ENCODE results near the gene APOL6.
"Not testable (repeated sequence)": the region's sequence is repeated elsewhere in the genome, so short reads cannot be mapped to it uniquely, and the experiment has no call there.

The APOL6 gene

GRCh38 chr22:35662914-35663313 is 14.7 kb downstream of the APOL6 start:
- H3K9me3 ChIP-seq (ENCODE audit: control insufficient read depth, insufficient read depth, low read depth, low read length): no peaks in the 10 kb centered on the region
- no peak overlapping the region for H3K4me3 ChIP-seq (ENCODE audit: low read depth, low read length)
- H3K27ac ChIP-seq (ENCODE audit: extremely low read depth, low read depth, low read length): no peak overlapping the region

GRCh38 chr22:35663371-35663770 is 15.1 kb downstream of the APOL6 start:
- Histone ChIP-seq H3K9me3 (ENCODE audit: control insufficient read depth, insufficient read depth, low read depth, low read length) (no peaks in the 10 kb centered on the region), H3K4me3 (ENCODE audit: low read depth, low read length) (no peak overlapping the region), H3K36me3 (ENCODE audit: control insufficient read depth in 2 of 2, insufficient read depth in 1 of 2, low read length in 2 of 2) (no peaks in the 10 kb centered on the region), H3K4me1 (ENCODE audit: control insufficient read depth, insufficient read depth, low read length) (no peaks in the 10 kb centered on the region), H3K27ac (ENCODE audit: extremely low read depth, low read depth, low read length) (no peak overlapping the region)
- no peak for TF ChIP-seq ZNF747 (tag by site-specific recombination; IDR thresholded peaks at IDR 0.05)
- TF ChIP-seq ZNF792 (tag by site-specific recombination; IDR thresholded peaks at IDR 0.05): no peak
- TF ChIP-seq ZNF658 (tag by site-specific recombination; IDR thresholded peaks at IDR 0.05): no peak
- TF ChIP-seq ZBTB21 (tag by site-specific recombination; IDR thresholded peaks at IDR 0.05): no peak
- TF ChIP-seq ZNF404 (tag by site-specific recombination; IDR thresholded peaks at IDR 0.05): no peak
- no peak for TF ChIP-seq ZNF214 (tag by site-specific recombination; IDR thresholded peaks at IDR 0.05; ENCODE audit: borderline replicate concordance)
- no peak for TF ChIP-seq ZNF274 (IDR thresholded peaks at IDR 0.05; ENCODE audit: low read length)
- TF ChIP-seq ZNF274 (tag by site-specific recombination; IDR thresholded peaks at IDR 0.05; ENCODE audit: borderline replicate concordance): no peak
- no peak for TF ChIP-seq ZNF776 (tag by site-specific recombination; IDR thresholded peaks at IDR 0.05; ENCODE audit: borderline replicate concordance)
- ChIA-PET CTCF (interaction anchor here (1.7 kb wide), 1 partner anchor 36 kb away, joined by 6 read pairs; no protein-coding TSS in a partner anchor), POLR2A (no interaction called here)

More at GRCh38 chr22:35662914-35663313, 14.7 kb downstream of the APOL6 start:
- ChIA-PET CTCF (interaction anchor here (0.7 to 1.7 kb wide), 2 partner anchors 35 to 532 kb away, joined by 3 to 6 read pairs; no protein-coding TSS in a partner anchor), POLR2A (no interaction called here)
- H3K36me3 ChIP-seq (ENCODE audit: control insufficient read depth in 2 of 2, insufficient read depth in 1 of 2, low read length in 2 of 2): no peaks in the 10 kb centered on the region
- TF ChIP-seq, protein P1, sequence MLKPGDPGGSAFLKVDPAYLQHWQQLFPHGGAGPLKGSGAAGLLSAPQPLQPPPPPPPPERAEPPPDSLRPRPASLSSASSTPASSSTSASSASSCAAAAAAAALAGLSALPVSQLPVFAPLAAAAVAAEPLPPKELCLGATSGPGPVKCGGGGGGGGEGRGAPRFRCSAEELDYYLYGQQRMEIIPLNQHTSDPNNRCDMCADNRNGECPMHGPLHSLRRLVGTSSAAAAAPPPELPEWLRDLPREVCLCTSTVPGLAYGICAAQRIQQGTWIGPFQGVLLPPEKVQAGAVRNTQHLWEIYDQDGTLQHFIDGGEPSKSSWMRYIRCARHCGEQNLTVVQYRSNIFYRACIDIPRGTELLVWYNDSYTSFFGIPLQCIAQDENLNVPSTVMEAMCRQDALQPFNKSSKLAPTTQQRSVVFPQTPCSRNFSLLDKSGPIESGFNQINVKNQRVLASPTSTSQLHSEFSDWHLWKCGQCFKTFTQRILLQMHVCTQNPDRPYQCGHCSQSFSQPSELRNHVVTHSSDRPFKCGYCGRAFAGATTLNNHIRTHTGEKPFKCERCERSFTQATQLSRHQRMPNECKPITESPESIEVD (tag by site-specific recombination; IDR thresholded peaks at IDR 0.05): peak; percentile 59
- TF ChIP-seq ZNF202 (tag by site-specific recombination; IDR thresholded peaks at IDR 0.05; ENCODE audit: borderline replicate concordance) (no peak), ZNF341 (tag by site-specific recombination; IDR thresholded peaks at IDR 0.05; ENCODE audit: low read depth) (no peak)
- H3K4me1 ChIP-seq (ENCODE audit: control insufficient read depth, insufficient read depth, low read length): no peaks in the 10 kb centered on the region

DNA sequence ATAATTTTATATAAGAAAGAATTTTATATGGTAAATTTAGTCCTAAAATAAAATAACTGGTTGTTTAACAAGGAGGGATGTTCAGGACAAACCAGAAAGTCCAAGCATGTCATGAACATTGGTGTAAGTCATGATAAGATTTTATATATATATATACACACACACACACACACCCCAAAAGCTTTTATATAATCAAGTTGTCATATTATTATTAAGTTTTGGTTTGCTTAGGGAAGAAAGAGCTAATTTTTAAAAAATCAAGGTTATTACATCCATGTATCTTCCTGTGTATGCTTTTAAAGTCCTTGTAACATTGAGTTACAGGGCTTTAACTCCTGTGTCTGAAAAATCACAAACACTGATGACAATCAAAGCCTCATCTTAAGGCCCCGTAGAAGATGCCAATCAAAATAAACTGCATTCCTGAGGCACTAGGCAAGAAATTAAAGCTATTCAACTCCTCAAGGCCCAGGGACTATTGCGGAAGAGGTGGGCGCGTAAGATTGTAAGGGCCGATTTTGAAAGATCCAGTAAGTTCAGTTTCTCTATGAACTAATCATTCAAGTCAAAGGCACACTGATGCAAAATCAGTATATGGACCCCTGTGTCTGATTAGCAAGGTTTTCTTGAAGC is 16.8 kb downstream of the APOL6 start:
- no peaks in the 10 kb centered on the region for H3K36me3 ChIP-seq (ENCODE audit: control insufficient read depth in 2 of 2, insufficient read depth in 1 of 2, low read length in 2 of 2)
- no peak for TF ChIP-seq ZNF354C (tag by site-specific recombination; IDR thresholded peaks at IDR 0.05; ENCODE audit: borderline replicate concordance, low read depth)
- no peak for TF ChIP-seq ZNF561 (tag by site-specific recombination; IDR thresholded peaks at IDR 0.05; ENCODE audit: borderline replicate concordance)
- peak; percentile 96 for TF ChIP-seq SETDB1 (IDR thresholded peaks at IDR 0.05; ENCODE audit: insufficient read length, low read length)
- POLR2A ChIA-PET: no interaction called here

DNA sequence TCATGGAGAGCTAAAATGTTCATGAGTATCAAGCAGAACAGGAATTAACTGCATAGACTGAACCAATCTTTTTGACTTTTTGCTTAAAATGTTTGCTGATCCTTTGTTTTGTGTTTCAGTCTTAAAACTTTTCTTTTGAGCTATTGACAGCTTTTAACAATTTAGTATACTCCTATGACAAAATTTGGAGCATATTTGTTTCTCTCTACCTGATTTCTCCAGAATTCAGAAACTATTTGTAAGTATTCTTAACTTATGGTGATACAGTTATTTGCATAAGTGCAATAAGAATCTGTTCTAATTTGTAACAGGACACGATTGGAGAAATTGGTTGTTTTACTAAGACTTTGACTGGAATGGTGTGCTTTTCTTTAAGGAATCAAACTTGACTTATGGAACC is 18.5 kb downstream of the APOL6 start:
- CTCF ChIA-PET: interaction anchor here (0.9 to 1.6 kb wide), 4 partner anchors 10 to 458 kb away, joined by 3 read pairs; no protein-coding TSS in a partner anchor

More for the DNA sequence above, 16.8 kb downstream of the APOL6 start:
- H3K4me1 ChIP-seq (ENCODE audit: control insufficient read depth, insufficient read depth, low read length): no peaks in the 10 kb centered on the region
- CTCF ChIA-PET: interaction anchor here (0.6 to 0.7 kb wide), 2 partner anchors 298 to 403 kb away, joined by 3 read pairs; no protein-coding TSS in a partner anchor
- H3K9me3 ChIP-seq (ENCODE audit: control insufficient read depth, insufficient read depth, low read depth, low read length): no peaks in the 10 kb centered on the region
- no peak overlapping the region for H3K4me3 ChIP-seq (ENCODE audit: low read depth, low read length)
- H3K27ac ChIP-seq (ENCODE audit: extremely low read depth, low read depth, low read length): no peak overlapping the region

More for the DNA sequence above, 18.5 kb downstream of the APOL6 start:
- 0 out of 2 replicates have a peak, but pooled peaks have one; percentile 21 for TF ChIP-seq ZNF626 (tag by site-specific recombination; IDR thresholded peaks at IDR 0.05)
- TF ChIP-seq SETDB1 (IDR thresholded peaks at IDR 0.05; ENCODE audit: insufficient read length, low read length): peak; percentile 97
- H3K4me3 ChIP-seq (ENCODE audit: low read depth, low read length); H3K4me1 ChIP-seq (ENCODE audit: control insufficient read depth, insufficient read depth, low read length); H3K9me3 ChIP-seq (ENCODE audit: control insufficient read depth, insufficient read depth, low read depth, low read length); H3K36me3 ChIP-seq (ENCODE audit: control insufficient read depth in 2 of 2, insufficient read depth in 1 of 2, low read length in 2 of 2); H3K27ac ChIP-seq (ENCODE audit: extremely low read depth, low read depth, low read length); POLR2A ChIA-PET: not testable (repeated sequence)
